Epithelial cell of proximal tubule (primary cell): Measurements from ENCODE around the gene SELENOO. TPM values are rescaled to one million over a fixed set of nuclear protein-coding genes. Genes with fewer than 3 reads are reported as not detected.

Experiments
- DNase-seq: peaks from one replicate; pipeline ENCODE4 v3.0.0-alpha.2; 2011; ENCODE audit warnings: low read depth
- H3K4me3 ChIP-seq: 2 replicates; pipeline ENCODE4 v1.5.1; 2011; ENCODE audit warnings: low read depth, mild to moderate bottlenecking, low read length
- total RNA-seq: library from RNA; depleted of rRNA; stranded (reverse); fragments of >200 nt; gene quantifications from 2 replicates; pipeline ENCODE4 v1.2.3, GENCODE V29; 2015
- TF ChIP-seq, protein P1 (sequence below): conservative IDR thresholded peaks from 2 replicates; pipeline ENCODE4 v1.5.1; 2012; ENCODE audit warnings: low read depth, mild to moderate bottlenecking, low read length

Gene SELENOO
- total RNA-seq, 1 donor from 2014 or later, result 31.1 TPM

DNA sequence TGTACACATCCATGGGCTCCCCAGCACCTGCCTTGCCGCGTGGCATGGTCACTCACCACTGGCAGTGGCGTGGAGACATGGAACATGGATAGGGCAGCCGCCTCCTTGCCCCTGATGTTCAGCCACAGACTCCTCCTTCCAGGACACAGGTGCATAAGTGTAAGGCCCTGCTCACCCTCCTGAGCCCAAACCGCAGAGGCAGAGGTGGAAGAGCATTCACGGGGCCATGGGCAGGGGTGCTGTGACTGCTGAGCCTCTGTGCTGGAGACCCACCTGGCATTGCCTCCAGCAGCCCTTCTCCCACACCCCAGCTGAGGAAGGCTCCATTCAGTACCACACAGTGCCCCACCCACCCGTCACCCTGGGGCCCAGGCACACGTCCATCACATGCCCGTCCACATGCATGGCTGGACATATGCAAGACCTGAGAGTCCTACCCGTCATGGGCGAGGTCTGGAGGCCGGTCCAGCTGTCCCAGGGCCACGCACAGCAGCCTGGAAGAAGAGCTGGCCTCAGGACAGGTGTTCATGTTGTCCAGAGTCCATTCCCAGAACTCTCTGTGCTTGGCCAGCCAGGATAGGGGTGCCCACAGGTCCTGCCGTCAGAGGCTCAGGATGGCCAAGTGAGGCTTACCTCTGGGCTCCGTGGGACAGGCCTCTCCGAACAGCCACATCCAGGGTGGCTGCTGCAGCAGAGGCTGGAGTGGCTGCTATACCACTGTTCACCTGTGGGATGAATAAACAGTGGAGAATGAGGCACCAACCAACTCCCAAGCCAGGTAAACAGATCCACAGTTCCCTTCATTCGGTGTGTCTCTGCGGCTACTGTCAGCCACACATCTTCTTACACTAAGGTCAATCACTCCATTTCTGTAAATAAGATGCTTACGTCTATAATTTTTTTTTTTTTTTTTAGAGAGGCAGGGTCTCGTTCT is 45.7 kb downstream of the SELENOO start:
- TF ChIP-seq, protein P1, sequence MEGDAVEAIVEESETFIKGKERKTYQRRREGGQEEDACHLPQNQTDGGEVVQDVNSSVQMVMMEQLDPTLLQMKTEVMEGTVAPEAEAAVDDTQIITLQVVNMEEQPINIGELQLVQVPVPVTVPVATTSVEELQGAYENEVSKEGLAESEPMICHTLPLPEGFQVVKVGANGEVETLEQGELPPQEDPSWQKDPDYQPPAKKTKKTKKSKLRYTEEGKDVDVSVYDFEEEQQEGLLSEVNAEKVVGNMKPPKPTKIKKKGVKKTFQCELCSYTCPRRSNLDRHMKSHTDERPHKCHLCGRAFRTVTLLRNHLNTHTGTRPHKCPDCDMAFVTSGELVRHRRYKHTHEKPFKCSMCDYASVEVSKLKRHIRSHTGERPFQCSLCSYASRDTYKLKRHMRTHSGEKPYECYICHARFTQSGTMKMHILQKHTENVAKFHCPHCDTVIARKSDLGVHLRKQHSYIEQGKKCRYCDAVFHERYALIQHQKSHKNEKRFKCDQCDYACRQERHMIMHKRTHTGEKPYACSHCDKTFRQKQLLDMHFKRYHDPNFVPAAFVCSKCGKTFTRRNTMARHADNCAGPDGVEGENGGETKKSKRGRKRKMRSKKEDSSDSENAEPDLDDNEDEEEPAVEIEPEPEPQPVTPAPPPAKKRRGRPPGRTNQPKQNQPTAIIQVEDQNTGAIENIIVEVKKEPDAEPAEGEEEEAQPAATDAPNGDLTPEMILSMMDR, result no peak
- no peak for DNase-seq
- peak overlapping the region; percentile 97 for H3K4me3 ChIP-seq

DNA sequence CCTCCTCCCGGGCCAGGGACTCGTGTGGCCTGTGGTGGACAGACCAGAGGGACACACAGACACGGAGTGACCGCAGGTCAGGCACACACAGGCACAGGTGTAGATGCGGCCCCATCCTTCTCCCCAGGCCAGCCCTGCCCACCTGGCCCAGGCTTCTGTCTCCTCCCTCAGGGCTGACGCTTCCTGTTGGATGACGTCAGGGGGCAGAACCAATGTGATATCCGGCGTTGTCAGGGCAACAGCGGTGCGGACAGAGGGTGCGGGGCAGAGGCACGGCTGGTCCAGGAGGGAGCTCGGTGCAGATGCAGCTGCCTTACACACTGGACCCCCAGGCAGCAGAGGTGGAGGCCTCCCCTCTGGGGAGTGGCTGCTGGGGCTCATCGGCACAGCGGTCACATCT is 46.9 kb downstream of the SELENOO start:
- TF ChIP-seq, protein P1, result no peak
- DNase-seq, result no peak
- H3K4me3 ChIP-seq, result no peak overlapping the region

DNA sequence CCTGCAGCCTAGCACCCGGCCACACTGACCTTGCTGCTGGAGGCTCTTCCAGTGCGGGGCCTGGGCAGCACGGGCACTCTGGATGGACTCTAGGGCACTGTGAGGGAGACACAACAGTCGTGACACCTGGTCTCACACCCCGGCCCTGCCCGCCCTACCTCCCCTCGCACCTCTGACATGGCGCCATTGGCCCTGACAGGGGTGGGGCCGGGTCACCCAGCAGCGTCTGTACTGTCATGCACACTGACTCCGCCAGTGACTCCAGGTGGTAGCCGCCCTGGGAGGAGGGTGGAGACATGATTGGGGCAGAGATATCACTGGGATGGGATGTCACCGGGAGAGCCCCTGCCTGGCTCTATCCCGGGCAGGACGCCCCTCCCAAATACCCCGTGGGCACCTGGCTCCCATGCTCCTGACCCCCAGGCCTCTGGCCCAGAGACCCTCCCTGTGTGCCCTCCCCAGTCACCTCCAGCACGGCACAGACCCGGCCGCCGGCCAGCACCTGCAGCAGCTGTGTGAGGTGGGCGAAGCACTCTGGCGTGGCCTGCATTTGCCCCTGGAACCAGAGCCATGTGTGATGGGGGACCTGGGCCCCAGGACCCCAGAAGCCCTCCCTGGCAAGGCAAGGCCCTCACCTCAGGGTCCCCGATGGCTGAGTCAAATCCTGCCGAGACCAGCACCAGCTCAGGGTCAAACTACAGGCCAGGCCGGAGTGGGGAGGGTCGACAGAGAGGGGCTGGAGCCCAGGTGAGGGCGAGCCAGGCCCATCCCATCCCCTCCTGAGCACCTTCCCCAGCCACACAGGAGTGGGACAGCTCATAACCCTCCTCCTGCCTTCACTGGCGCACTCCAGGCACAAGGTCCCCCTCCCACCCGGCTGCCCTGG is 47.6 kb downstream of the SELENOO start:
- no peak overlapping the region for H3K4me3 ChIP-seq
- DNase-seq, result no peak
- TF ChIP-seq, protein P1, result no peak

DNA sequence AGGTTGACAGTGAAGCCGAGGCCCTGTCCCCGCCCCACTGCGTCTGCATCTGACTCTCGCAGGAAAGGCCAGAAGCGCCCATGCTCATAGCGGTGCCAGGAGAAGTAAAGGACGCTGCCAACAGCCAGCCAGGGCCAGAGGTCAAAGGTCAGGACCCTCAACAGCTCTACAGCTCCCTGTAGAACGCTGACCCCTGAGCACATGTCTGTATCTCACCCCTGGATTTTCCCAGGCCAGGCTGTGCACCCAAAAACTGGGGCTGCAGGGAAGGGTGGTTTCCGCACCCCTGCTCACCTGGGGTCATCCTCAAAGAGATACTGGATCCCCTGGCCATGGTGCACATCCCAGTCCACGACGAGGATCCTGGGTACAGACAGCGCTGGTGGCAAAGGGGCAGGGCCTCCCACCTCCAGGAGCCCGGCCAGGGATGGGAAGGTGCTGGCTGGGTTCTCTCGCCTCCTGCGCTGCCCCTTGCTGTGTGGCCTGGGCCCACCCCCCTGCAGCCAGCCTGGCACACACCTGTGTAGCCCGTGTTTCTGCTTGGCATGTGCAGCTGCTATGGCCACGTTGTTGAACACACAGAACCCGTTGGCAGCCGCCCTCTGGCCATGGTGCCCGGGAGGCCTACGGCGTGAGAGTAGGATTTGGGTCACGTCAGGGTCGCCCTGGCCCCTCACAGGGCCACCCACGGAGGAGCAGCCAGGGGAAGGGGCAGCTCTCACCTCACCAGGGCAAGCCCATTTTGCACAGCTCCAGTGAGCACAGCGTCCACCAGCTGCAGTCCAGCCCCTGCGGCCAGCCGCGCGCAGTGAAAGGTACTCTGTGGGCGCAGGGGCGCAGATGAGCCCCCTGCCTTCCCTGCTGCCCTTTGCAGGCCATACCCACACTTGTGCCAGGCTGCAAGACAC is 48.8 kb downstream of the SELENOO start:
- TF ChIP-seq, protein P1, result no peak
- H3K4me3 ChIP-seq, result peak overlapping the region; percentile 82
- no peak for DNase-seq

DNA sequence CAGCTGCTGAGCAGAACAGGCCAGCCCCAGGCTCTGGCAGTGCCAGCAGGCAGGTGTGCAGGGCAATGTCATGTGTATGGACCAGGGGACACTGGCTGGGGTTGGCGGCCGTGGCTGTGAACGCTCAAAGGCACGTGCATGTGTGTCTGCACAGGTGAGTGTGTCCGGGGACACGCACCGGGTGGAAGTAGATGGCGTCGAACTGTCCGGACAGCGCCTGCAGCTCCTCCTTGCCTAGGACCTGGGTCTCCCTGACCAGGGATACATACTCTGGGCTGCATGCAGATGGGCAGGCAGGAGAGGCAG is 49.4 kb downstream of the SELENOO start:
- no peak for DNase-seq
- TF ChIP-seq, protein P1, result no peak
- peak overlapping the region; percentile 82 for H3K4me3 ChIP-seq
